K562 (cell line): ENCODE data around the gene SVEP1. TPM values are rescaled to one million over a fixed set of nuclear protein-coding genes. Genes with fewer than 3 reads are reported as not detected.

ENCODE experiments used
- ATAC-seq: fragments of 200-7000 bp; cut with Tn5 transposase; 3 replicates; pipeline ENCODE4 v1.9.1; 2020; ENCODE audit warnings: moderate library complexity
- BruUV-seq: library from RNA; stranded (reverse); fragments of 400-500 nt; replicated peaks from 2 replicates; lab custom pipeline; 2021; lab: Mats Ljungman, UMichigan
- CTCF ChIA-PET: fragments of 300-600 bp; formaldehyde crosslinking; extraction: SDS; loops from one replicate; lab custom pipeline; 2021; ENCODE audit warnings: low intra/inter-chr PET ratio; lab: Yijun Ruan, JAX
- POLR2A ChIA-PET: fragments of 300-600, 350-650 bp; sonication (Branson Sonifier 250); formaldehyde crosslinking; extraction: SDS; loops from one replicate; lab custom pipeline; 2021; ENCODE audit warnings: antibody characterized with exemption, inconsistent platforms; lab: Yijun Ruan, JAX
- DNase-seq, 4 experiments: peaks; one replicate each; pipeline versions ENCODE4 v3.0.0 to v3.0.0-alpha.2; 2011 to 2018; ENCODE audit warnings: low spot score in 3 of 4, mixed read lengths in 3 of 4; ENCODE audit errors: extremely low read depth in 1 of 4
- FAIRE-seq: peaks from 2 replicates; lab custom pipeline; 2011; peaks lifted over from hg19 to GRCh38; lab: Jason Lieb, UNC
- H2AFZ ChIP-seq: 2 replicates; pipeline ENCODE4 v1.6.0; 2011; ENCODE audit warnings: low read depth, low read length, control low read depth, inconsistent platforms
- H3K27ac ChIP-seq: fragments of 200-600 bp; 3 replicates; pipeline ENCODE4 v1.8.0; 2011; ENCODE audit warnings: low read depth, mild to moderate bottlenecking, control low read depth, inconsistent platforms, low read length, moderate library complexity, mixed read lengths; ENCODE audit errors: extremely low read depth
- H3K27me3 ChIP-seq, 2 experiments: fragments of 300-600 bp in 1 of 2; 2 replicates in 1 of 2; 3 replicates in 1 of 2; pipeline versions ENCODE4 v1.6.0 to v1.8.0; 2011; ENCODE audit warnings: inconsistent platforms in 2 of 2, low read length in 2 of 2, mild to moderate bottlenecking in 1 of 2, mixed read lengths in 1 of 2, moderate library complexity in 1 of 2; ENCODE audit not compliant: control insufficient read depth in 2 of 2, insufficient read depth in 2 of 2
- H3K36me3 ChIP-seq: fragments of 300-600 bp; 3 replicates; pipeline ENCODE4 v1.8.0; 2011; ENCODE audit warnings: mild to moderate bottlenecking, low read length, inconsistent platforms; ENCODE audit not compliant: control insufficient read depth, insufficient read depth
- H3K4me1 ChIP-seq, 2 experiments: fragments of 200-600 bp in 1 of 2; replicated peaks in 1 of 2; 2 replicates in 1 of 2; 3 replicates in 1 of 2; pipeline versions ENCODE4 v1.5.1 to v1.8.0; 2011; ENCODE audit warnings: inconsistent platforms in 2 of 2, low read length in 2 of 2, mild to moderate bottlenecking in 1 of 2, mixed read lengths in 1 of 2, moderate library complexity in 1 of 2; ENCODE audit not compliant: control insufficient read depth in 2 of 2, insufficient read depth in 2 of 2
- H3K4me2 ChIP-seq: 2 replicates; pipeline ENCODE4 v1.6.1; 2011; ENCODE audit warnings: low read length, control low read depth, inconsistent platforms, mixed read lengths; ENCODE audit not compliant: insufficient read depth
- H3K4me3 ChIP-seq: fragments of 200-600 bp; sonication (generic), shearing (Covaris generic); 2 replicates; pipeline ENCODE4 v1.5.1; 2016; ENCODE audit warnings: control low read depth, inconsistent platforms
- H3K79me2 ChIP-seq: fragments of 200-600 bp; 3 replicates; pipeline ENCODE4 v1.8.0; 2011; ENCODE audit warnings: low read length, inconsistent platforms; ENCODE audit not compliant: control insufficient read depth, insufficient read depth
- H3K9ac ChIP-seq, 2 experiments: 2 replicates each; pipeline versions ENCODE4 v1.6.0 to v1.6.1; 2011; ENCODE audit warnings: low read depth in 2 of 2, low read length in 2 of 2, control low read depth in 1 of 2, inconsistent platforms in 1 of 2, mild to moderate bottlenecking in 1 of 2, mixed read lengths in 1 of 2; ENCODE audit not compliant: insufficient read depth in 1 of 2
- H3K9me1 ChIP-seq: one replicate; pipeline ENCODE4 v1.6.0; 2011; ENCODE audit warnings: inconsistent platforms, mild to moderate bottlenecking, low read length, moderate library complexity; ENCODE audit not compliant: control insufficient read depth, insufficient read depth
- H3K9me3 ChIP-seq: replicated peaks from 2 replicates; pipeline ENCODE4 v1.5.1; 2011; ENCODE audit warnings: low read depth, low read length, inconsistent platforms; ENCODE audit not compliant: control insufficient read depth, insufficient read depth
- H4K20me1 ChIP-seq: replicated peaks from 2 replicates; pipeline ENCODE4 v1.6.1; 2011; ENCODE audit warnings: low read length, inconsistent platforms, mixed read lengths; ENCODE audit not compliant: control insufficient read depth, insufficient read depth
- CBX2 ChIP-seq: fragments of 200-600 bp; sonication (generic); IDR thresholded peaks from one replicate; pipeline ENCODE4 v1.6.1; 2012; ENCODE audit warnings: mild to moderate bottlenecking, low read length, inconsistent platforms; ENCODE audit not compliant: insufficient read depth, poor library complexity, severe bottlenecking
- CC2D1A ChIP-seq: fragments of 450-650 bp; IDR thresholded peaks from 2 replicates; pipeline ENCODE4 v1.6.1; 2017; ENCODE audit warnings: mild to moderate bottlenecking
- FOXP4 ChIP-seq: sonication (generic); formaldehyde crosslinking; IDR thresholded peaks from 2 replicates; pipeline ENCODE4 v1.8.0; 2022; ENCODE audit warnings: mild to moderate bottlenecking, missing genetic modification reagents, borderline replicate concordance
- MED1 ChIP-seq: sonication (generic); formaldehyde crosslinking; IDR thresholded peaks from 2 replicates; pipeline ENCODE4 v1.8.1; 2023; ENCODE audit warnings: missing genetic modification reagents, borderline replicate concordance
- NFIX ChIP-seq: fragments of 250-450 bp; sonication (Bioruptor Pico); IDR thresholded peaks from 2 replicates; pipeline ENCODE4 v1.4.0; 2020; ENCODE audit warnings: low read depth, mild to moderate bottlenecking, moderate library complexity
- SRSF7 ChIP-seq: fragments of 200-400 bp; formaldehyde crosslinking; optimal IDR thresholded peaks from 2 replicates; pipeline ENCODE3; 2017; ENCODE audit warnings: mild to moderate bottlenecking, low read depth, low read length
- ZNF407 ChIP-seq: fragments of 450-650 bp; IDR thresholded peaks from 2 replicates; pipeline ENCODE4 v1.6.1; 2016; ENCODE audit warnings: low read depth
- WGBS: fragments of 100-300 bp; shearing (Covaris generic); methylation state at CpG from one replicate; pipeline ENCODE4 v1.1.6; 2016; ENCODE audit warnings: low coverage, mixed read lengths; ENCODE audit not compliant: insufficient coverage; ENCODE audit errors: missing lambda C conversion rate; 5-methylcytosine and 5-hydroxymethylcytosine counted together
- in situ Hi-C: fragments of 300-500 bp; cut with MboI; formaldehyde crosslinking; loops from 4 replicates; pipeline ENCODE4 v1.15.0; 2018; ENCODE audit warnings: inconsistent platforms, mixed read lengths
- intact Hi-C: fragments of 100-400 bp; cut with micrococcal nuclease; formaldehyde crosslinking; loops from 2 replicates; pipeline ENCODE4 v1.14.2; 2022
- polyA plus RNA-seq, 8 experiments: library from polyadenylated mRNA; depleted of rRNA in 4 of 8; stranded (reverse) in 5 of 8; unstranded in 3 of 8; fragments of >200 nt; fragmentation: Nextera tagmentation in 2 of 8; fragmentation: Illumina TruSeq in 1 of 8; extraction: Ambion mirVana in 2 of 8; extraction: Trizol in 1 of 8; gene quantifications; 2 replicates each; pipeline versions ENCODE4 v1.2.1 to v1.2.3, GENCODE V29; 2011 to 2014; ENCODE audit warnings: inconsistent platforms in 1 of 8, missing spikeins in 1 of 8
- total RNA-seq, 7 experiments: library from RNA; depleted of rRNA in 6 of 7; stranded (reverse); fragments of >200 nt in 6 of 7; fragmentation: Illumina TruSeq in 2 of 7; extraction: Trizol in 2 of 7; gene quantifications; 2 replicates each; pipeline versions ENCODE4 v1.2.1 to v1.2.3, GENCODE V29; 2011 to 2021; ENCODE audit warnings: low replicate concordance in 1 of 7
- TF ChIP-seq, protein P1 (sequence below): fragments of 450-650 bp; IDR thresholded peaks from 2 replicates; pipeline ENCODE4 v1.6.1; 2018; ENCODE audit not compliant: partially characterized antibody

Gene SVEP1
- total and polyA plus RNA-seq, 9 of the 15 experiments (the other 6 are each of a cell fraction or from before 2014, with no cell fraction given): 0.20 to 0.84 (median 0.43) TPM

DNA sequence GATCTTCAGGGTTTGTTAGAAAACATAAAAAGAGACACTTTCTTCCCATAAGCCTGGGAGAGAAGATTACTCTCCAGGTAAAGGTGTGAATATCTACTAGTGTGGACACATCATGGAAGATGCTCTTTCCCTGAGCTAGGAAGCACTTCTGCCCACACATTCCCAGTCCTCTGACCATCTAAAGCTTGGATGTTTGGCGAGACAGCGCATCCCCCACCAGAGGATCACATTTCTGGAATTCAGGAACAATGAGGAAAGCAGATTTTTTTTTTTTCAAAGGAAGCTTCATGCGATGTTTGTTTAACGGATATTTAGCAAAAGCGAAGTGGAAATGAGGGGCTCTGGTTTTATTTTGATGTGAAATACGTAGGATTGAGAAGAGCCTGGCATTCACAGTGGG, 6.2 kb downstream of the SVEP1 start:
- intact Hi-C loops: no loop called here
- WGBS: 2% methylated on average over 5 of the region's 6 CpGs
- Histone ChIP-seq H3K9ac (no peak overlapping the region), H2AFZ (no peak overlapping the region), H4K20me1 (no peaks in the 10 kb centered on the region), H3K79me2 (no peaks in the 10 kb centered on the region), H3K27ac (no peak overlapping the region), H3K4me3 (no peak overlapping the region), H3K36me3 (no peaks in the 10 kb centered on the region), H3K9me3 (no peaks in the 10 kb centered on the region), H3K9me1 (no peaks in the 10 kb centered on the region), H3K4me2 (no peak overlapping the region), H3K4me1 (no peaks in the 10 kb centered on the region), H3K27me3 (no peaks in the 10 kb centered on the region)
- BruUV-seq: no TSS peak
- FAIRE-seq (no peak), DNase-seq (no peak), ATAC-seq (no peak)
- CTCF ChIA-PET: no interaction called here
- POLR2A ChIA-PET: interaction anchor here (0.6 kb wide), 1 partner anchor 116 kb away, joined by 3 read pairs; no protein-coding TSS in a partner anchor
- in situ Hi-C loops: no loop called here
- TF ChIP-seq ZNF407 (no peak), MED1 (CRISPR knock-in tag) (no peak), NFIX (CRISPR knock-in tag) (no peak), SRSF7 (no peak), FOXP4 (CRISPR knock-in tag) (no peak), CBX2 (no peak), CC2D1A (no peak)
- TF ChIP-seq, protein P1, sequence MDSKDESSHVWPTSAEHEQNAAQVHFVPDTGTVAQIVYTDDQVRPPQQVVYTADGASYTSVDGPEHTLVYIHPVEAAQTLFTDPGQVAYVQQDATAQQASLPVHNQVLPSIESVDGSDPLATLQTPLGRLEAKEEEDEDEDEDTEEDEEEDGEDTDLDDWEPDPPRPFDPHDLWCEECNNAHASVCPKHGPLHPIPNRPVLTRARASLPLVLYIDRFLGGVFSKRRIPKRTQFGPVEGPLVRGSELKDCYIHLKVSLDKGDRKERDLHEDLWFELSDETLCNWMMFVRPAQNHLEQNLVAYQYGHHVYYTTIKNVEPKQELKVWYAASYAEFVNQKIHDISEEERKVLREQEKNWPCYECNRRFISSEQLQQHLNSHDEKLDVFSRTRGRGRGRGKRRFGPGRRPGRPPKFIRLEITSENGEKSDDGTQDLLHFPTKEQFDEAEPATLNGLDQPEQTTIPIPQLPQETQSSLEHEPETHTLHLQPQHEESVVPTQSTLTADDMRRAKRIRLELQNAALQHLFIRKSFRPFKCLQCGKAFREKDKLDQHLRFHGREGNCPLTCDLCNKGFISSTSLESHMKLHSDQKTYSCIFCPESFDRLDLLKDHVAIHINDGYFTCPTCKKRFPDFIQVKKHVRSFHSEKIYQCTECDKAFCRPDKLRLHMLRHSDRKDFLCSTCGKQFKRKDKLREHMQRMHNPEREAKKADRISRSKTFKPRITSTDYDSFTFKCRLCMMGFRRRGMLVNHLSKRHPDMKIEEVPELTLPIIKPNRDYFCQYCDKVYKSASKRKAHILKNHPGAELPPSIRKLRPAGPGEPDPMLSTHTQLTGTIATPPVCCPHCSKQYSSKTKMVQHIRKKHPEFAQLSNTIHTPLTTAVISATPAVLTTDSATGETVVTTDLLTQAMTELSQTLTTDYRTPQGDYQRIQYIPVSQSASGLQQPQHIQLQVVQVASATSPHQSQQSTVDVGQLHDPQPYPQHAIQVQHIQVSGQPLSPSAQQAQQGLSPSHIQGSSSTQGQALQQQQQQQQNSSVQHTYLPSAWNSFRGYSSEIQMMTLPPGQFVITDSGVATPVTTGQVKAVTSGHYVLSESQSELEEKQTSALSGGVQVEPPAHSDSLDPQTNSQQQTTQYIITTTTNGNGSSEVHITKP: no peak
